Measurements from ENCODE around the gene APOBEC3H. TPM values are rescaled to one million over a fixed set of nuclear protein-coding genes. Genes with fewer than 3 reads are reported as not detected.

APOBEC3H gene
- total RNA-seq, 1 donor from 2014 or later = not detected

GRCh38 chr22:39094717-39095389 lies 2.2 kb upstream of the APOBEC3H start:
- Mint-ChIP-seq H3K27ac (no peak overlapping the region), H3K9me3 (no peaks in the 10 kb centered on the region), H3K4me1 (peaks cover 12% of the 10 kb centered on the region), H3K27me3 (ENCODE audit: low read depth) (no peaks in the 10 kb centered on the region), H3K4me3 (no peak overlapping the region), H3K36me3 (no peaks in the 10 kb centered on the region)
- TF ChIP-seq CTCF (IDR thresholded peaks at IDR 0.05; ENCODE audit: unreplicated experiment) = no peak
- no peak for DNase-seq (ENCODE audit: low spot score in 2 of 2, unreplicated experiment in 2 of 2)

DNA sequence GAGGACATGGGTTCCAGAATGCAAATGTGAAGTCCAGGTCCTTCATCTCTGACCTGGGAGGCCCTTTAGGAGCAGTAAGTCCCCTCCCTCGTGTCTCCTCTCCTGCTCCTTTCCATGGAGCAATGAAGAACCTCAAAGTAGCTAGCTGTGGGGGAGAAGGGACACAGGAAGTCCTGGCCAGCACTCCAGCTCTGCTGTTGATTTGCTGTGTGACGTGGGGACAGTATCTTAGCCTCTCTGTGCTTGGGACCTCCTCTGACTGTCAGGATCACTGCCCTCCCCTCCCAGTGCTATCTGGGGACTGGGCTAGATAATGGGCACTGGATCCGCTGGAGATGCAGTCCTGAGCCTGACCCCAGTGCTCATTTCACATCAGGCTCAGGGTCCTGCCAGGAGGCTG lies 1.1 kb upstream of the APOBEC3H start:
- no peak overlapping the region for H3K4me3 Mint-ChIP-seq
- H3K4me1 Mint-ChIP-seq = peaks cover 12% of the 10 kb centered on the region
- no peak for TF ChIP-seq CTCF (IDR thresholded peaks at IDR 0.05; ENCODE audit: unreplicated experiment)
- H3K9me3 Mint-ChIP-seq = no peaks in the 10 kb centered on the region
- H3K27ac Mint-ChIP-seq = no peak overlapping the region
- H3K27me3 Mint-ChIP-seq (ENCODE audit: low read depth) = no peaks in the 10 kb centered on the region
- no peaks in the 10 kb centered on the region for H3K36me3 Mint-ChIP-seq
- no peak for DNase-seq (ENCODE audit: low spot score in 2 of 2, unreplicated experiment in 2 of 2)

GRCh38 chr22:39098026-39098425 lies 982 bp downstream of the APOBEC3H start:
- Mint-ChIP-seq H3K27me3 (ENCODE audit: low read depth) (no peaks in the 10 kb centered on the region), H3K4me1 (peaks cover 12% of the 10 kb centered on the region), H3K36me3 (no peaks in the 10 kb centered on the region), H3K9me3 (no peaks in the 10 kb centered on the region), H3K4me3 (no peak overlapping the region), H3K27ac (peak overlapping the region; percentile 87)
- no peak for DNase-seq (ENCODE audit: low spot score in 2 of 2, unreplicated experiment in 2 of 2)
- no peak for TF ChIP-seq CTCF (IDR thresholded peaks at IDR 0.05; ENCODE audit: unreplicated experiment)

GRCh38 chr22:39098576-39098975 lies 1.5 kb downstream of the APOBEC3H start:
- Mint-ChIP-seq H3K4me3 (no peak overlapping the region), H3K27ac (peak overlapping the region; percentile 12), H3K4me1 (peaks cover 12% of the 10 kb centered on the region), H3K36me3 (no peaks in the 10 kb centered on the region), H3K9me3 (no peaks in the 10 kb centered on the region), H3K27me3 (ENCODE audit: low read depth) (no peaks in the 10 kb centered on the region)
- DNase-seq (ENCODE audit: low spot score in 2 of 2, unreplicated experiment in 2 of 2) = no peak
- TF ChIP-seq CTCF (IDR thresholded peaks at IDR 0.05; ENCODE audit: unreplicated experiment) = no peak

- Mint-ChIP-seq H3K36me3 (no peaks in the 10 kb centered on the region), H3K4me1 (peaks cover 12% of the 10 kb centered on the region), H3K4me3 (no peak overlapping the region), H3K27me3 (ENCODE audit: low read depth) (no peaks in the 10 kb centered on the region), H3K27ac (no peak overlapping the region), H3K9me3 (no peaks in the 10 kb centered on the region)
- no peak for DNase-seq (ENCODE audit: low spot score in 2 of 2, unreplicated experiment in 2 of 2)
- no peak for TF ChIP-seq CTCF (IDR thresholded peaks at IDR 0.05; ENCODE audit: unreplicated experiment)
These were observed 4.2 kb downstream of the APOBEC3H start for GRCh38 chr22:39101226-39101625.

GRCh38 chr22:39103431-39103830 lies 6.4 kb downstream of the APOBEC3H start:
- Mint-ChIP-seq H3K27ac (no peak overlapping the region), H3K4me1 (no peaks in the 10 kb centered on the region), H3K9me3 (no peaks in the 10 kb centered on the region), H3K4me3 (no peak overlapping the region), H3K27me3 (ENCODE audit: low read depth) (no peaks in the 10 kb centered on the region), H3K36me3 (no peaks in the 10 kb centered on the region)
- no peak for DNase-seq (ENCODE audit: low spot score in 2 of 2, unreplicated experiment in 2 of 2)
- no peak for TF ChIP-seq CTCF (IDR thresholded peaks at IDR 0.05; ENCODE audit: unreplicated experiment)
